ENCODE results near the gene RHBDL1.

- no peak for TF ChIP-seq EZH2 (IDR thresholded peaks at IDR 0.05; ENCODE audit: low read length, unreplicated experiment)
- no peak for TF ChIP-seq CTCF (conservative IDR thresholded peaks at IDR 0.05; ENCODE audit: low read depth, low read length)
- TF ChIP-seq EZH2phosphoT487 (IDR thresholded peaks at IDR 0.05; ENCODE audit: borderline replicate concordance, low read length), result no peak
Observed at GRCh38 chr16:652454-653305, 22.8 kb upstream of the RHBDL1 start.

Measured in PC-3 (cell line).